ENCODE measurements around the gene PDK4. TPM values are rescaled to one million over a fixed set of nuclear protein-coding genes. Genes with fewer than 3 reads are reported as not detected.

Gene PDK4
- total and polyA plus RNA-seq, 10 of the 15 experiments (the other 5 are each of a cell fraction or from before 2014, with no cell fraction given) = 0.03 to 0.46 TPM; not detected in 8

GRCh38 chr7:95630702-95631458, 34.6 kb upstream of the PDK4 start:
- no peaks in the 10 kb centered on the region for H3K9me3 ChIP-seq (replicated peaks; ENCODE audit: control insufficient read depth, insufficient read depth, low read length)
- H3K27ac ChIP-seq (ENCODE audit: control insufficient read depth, insufficient read depth) = no peak overlapping the region
- H3K9ac ChIP-seq (ENCODE audit: control insufficient read depth, insufficient read depth, low read length) = no peak overlapping the region
- intact Hi-C loops (cut with micrococcal nuclease; ENCODE audit: unreplicated experiment) (no loop called here), in situ Hi-C loops (cut with MboI) (no loop called here)
- H4K20me1 ChIP-seq (ENCODE audit: control insufficient read depth, insufficient read depth) = no peaks in the 10 kb centered on the region
- RAD21 ChIA-PET (ENCODE audit: unreplicated experiment) = interaction anchor here (1.3 kb wide), 1 partner anchor 57 kb away, joined by 3 read pairs; no protein-coding TSS in a partner anchor
- no peak overlapping the region for H3K4me2 ChIP-seq (ENCODE audit: control insufficient read depth, insufficient read depth)
- SMC1A ChIA-PET (ENCODE audit: uncharacterized antibody, unreplicated experiment) = no interaction called here
- WGBS (ENCODE audit: insufficient coverage, insufficient replicate concordance, low lambda C conversion rate, missing lambda C conversion rate) = 30% methylated on average over 6 of the region's 6 CpGs
- no peaks in the 10 kb centered on the region for H3K4me1 ChIP-seq (ENCODE audit: control insufficient read depth, insufficient read depth, low read length)
- ATAC-seq (no peak), DNase-seq (ENCODE audit: low read depth, low spot score) (no peak), FAIRE-seq (no peak)
- no peaks in the 10 kb centered on the region for H3K36me3 ChIP-seq (ENCODE audit: control insufficient read depth in 2 of 2, insufficient read depth in 2 of 2, low read length in 1 of 2)
- H3K4me3 ChIP-seq = no peak overlapping the region
- BruUV-seq (replicated peaks) = no TSS peak
- no peak overlapping the region for H2AFZ ChIP-seq (ENCODE audit: control insufficient read depth, low read depth, low read length)
- H3K27me3 ChIP-seq (replicated peaks in 1 of 2; ENCODE audit: control insufficient read depth in 2 of 2, insufficient read depth in 2 of 2, low read length in 1 of 2) = no peaks in the 10 kb centered on the region
- POLR2A ChIA-PET = no interaction called here
- CTCF ChIA-PET = interaction anchor here (1.4 to 1.5 kb wide), 2 partner anchors 10 to 102 kb away, joined by 3 read pairs; no protein-coding TSS in a partner anchor
- H3K79me2 ChIP-seq (ENCODE audit: control insufficient read depth, insufficient read depth, low read length) = no peaks in the 10 kb centered on the region
- no peak for TF ChIP-seq MTA2 (IDR thresholded peaks at IDR 0.05; ENCODE audit: low read depth)
- no peak for TF ChIP-seq ZNF592 (IDR thresholded peaks at IDR 0.05)
- TF ChIP-seq MAX (IDR thresholded peaks at IDR 0.05; ENCODE audit: low read depth, low read length) = no peak
- TF ChIP-seq ZZZ3 (IDR thresholded peaks at IDR 0.05; ENCODE audit: control insufficient read depth, insufficient read length, low read depth) = no peak
- no peak for TF ChIP-seq E2F4 (IDR thresholded peaks at IDR 0.05; ENCODE audit: low read depth, low read length)
- TF ChIP-seq MEF2A (IDR thresholded peaks at IDR 0.05; ENCODE audit: insufficient read depth, low read depth, low read length) = no peak
- TF ChIP-seq ZNF24 (IDR thresholded peaks at IDR 0.05) = no peak
- no peak for TF ChIP-seq HSF1 (IDR thresholded peaks at IDR 0.05; ENCODE audit: low read depth, low read length)
- no peak for TF ChIP-seq KAT2A (conservative IDR thresholded peaks at IDR 0.05; ENCODE audit: control insufficient read depth, low read depth, low read length)
- no peak for TF ChIP-seq IRF5 (IDR thresholded peaks at IDR 0.05; ENCODE audit: borderline replicate concordance)
- TF ChIP-seq BACH1 (IDR thresholded peaks at IDR 0.05; ENCODE audit: borderline replicate concordance) = no peak
- no peak for TF ChIP-seq SREBF1 (IDR thresholded peaks at IDR 0.05; ENCODE audit: low read length)
- TF ChIP-seq EP300 (IDR thresholded peaks at IDR 0.05; ENCODE audit: borderline replicate concordance in 1 of 2, control insufficient read depth in 1 of 2, low read depth in 2 of 2, low read length in 2 of 2) = no peak

All from GM12878 (cell line).